Ureter (tissue), 1 donor: Measurements from ENCODE around the gene CYTH1. TPM values are rescaled to one million over a fixed set of nuclear protein-coding genes. Genes with fewer than 3 reads are reported as not detected.
"Not testable (repeated sequence)": the region's sequence is repeated elsewhere in the genome, so short reads cannot be mapped to it uniquely, and the experiment has no call there.

ENCODE experiments used
- DNase-seq: peaks from one replicate; pipeline ENCODE4 v3.0.0-alpha.2; 2020; ENCODE audit warnings: low spot score
- total RNA-seq: library from RNA; stranded (reverse); gene quantifications from one replicate; pipeline ENCODE4 v1.2.4, GENCODE V29; 2023
- donor health status: DM: yes; HTN: yes; CAD: no.

The CYTH1 gene
- total RNA-seq, 1 donor from 2014 or later, result 55.6 TPM

DNA sequence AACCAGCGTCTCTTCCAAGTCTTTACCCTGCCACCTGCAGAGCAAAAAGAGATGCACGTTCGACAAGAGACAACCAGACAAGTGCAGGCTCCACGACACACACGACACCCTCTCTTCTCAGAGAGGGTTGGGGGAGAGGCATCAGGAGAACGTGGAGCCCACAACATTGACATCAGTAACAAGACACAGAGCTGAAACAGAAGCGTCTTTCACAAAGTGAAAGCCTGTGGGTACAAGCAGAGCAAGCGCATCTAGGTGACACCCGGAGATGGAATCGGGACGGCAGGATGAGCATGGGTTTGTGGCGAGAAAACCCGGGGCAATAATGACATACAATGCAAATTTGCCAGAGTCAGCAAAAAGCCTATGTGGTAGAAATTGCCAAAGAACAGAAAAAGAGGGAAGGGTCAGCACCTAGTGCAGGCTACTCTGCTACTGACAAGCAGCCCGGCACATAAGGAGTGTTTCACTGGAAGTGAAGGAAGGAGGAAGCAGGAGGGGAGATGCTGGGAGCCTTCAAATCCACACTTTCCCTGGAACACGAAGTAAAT, 89.5 kb downstream of the CYTH1 start:
- no peak for DNase-seq

DNA sequence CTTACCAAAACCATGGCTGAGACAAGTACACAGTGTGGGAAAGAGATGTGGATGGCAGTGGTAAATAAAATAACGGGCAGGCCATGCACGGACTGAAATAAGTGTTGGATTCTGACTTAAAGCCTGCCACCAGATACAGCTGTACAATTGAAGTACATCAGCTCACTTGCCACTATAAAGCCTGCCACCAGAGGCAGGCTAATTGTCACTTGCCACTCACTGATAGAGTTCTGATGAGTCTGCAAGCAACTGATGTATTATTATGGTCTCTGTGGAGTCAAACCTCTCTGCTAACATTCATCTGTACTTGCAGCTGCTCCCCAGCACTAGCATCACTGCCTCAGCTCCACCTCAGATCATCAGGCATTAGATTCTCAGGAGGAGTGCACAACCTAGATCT, 93.0 kb downstream of the CYTH1 start:
- DNase-seq, result no peak

DNA sequence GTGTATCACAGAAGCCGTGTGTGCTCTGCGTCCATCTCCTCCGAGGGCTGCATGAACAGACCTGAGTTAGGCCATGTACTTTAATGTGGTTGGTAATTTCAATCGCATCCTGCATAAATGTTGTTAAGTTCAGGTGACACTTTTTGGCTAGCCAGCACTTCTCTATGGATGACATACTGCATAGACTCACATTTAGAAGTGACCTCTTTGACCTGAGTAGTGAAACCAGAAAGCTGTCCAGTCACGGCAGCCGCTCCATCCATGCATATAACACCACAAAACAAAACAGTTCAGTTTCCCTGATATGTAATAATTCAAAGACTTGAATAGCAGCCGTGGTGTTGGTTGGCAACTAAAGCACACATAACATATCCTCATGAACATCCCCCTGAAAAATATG, 94.1 kb downstream of the CYTH1 start:
- DNase-seq, result no peak

DNA sequence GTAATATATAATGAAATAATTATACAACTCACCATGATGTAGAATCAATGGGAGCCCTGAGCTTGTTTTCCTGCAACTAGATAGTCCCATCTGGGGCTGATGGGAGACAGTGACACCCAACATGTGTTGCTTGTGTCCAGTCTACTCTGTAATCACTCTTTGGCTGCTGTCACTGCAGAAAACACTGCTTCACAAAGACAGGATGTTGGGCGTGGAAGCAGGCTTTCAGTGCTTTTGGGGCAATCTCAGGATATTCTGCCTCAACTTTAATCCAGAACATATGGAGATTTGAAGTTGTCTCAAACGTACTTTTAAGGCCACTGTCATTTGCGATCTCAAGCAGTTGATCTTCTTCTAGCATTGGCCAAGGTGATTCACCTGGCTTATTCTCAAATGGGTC, 94.9 kb downstream of the CYTH1 start:
- no peak for DNase-seq

DNA sequence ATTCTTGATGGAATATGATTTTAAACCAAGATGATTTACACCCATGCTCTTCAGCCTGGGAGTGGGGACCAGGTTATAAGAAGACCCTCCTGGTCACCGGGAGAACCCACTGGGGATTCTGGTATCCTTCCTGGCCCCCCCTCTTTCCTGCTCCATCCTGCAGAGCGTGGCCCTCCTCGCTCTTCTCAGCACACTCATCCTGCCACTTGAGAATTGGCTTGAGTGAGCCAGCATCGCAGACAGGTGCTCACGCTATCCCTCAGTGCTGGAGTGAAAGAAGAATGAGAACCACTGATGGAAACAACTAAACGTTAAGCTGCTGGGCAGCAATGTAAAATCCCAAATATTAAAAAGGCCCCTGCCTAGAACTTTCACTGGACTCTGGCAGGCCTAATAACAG, 98.0 kb downstream of the CYTH1 start:
- DNase-seq, result no peak

DNA sequence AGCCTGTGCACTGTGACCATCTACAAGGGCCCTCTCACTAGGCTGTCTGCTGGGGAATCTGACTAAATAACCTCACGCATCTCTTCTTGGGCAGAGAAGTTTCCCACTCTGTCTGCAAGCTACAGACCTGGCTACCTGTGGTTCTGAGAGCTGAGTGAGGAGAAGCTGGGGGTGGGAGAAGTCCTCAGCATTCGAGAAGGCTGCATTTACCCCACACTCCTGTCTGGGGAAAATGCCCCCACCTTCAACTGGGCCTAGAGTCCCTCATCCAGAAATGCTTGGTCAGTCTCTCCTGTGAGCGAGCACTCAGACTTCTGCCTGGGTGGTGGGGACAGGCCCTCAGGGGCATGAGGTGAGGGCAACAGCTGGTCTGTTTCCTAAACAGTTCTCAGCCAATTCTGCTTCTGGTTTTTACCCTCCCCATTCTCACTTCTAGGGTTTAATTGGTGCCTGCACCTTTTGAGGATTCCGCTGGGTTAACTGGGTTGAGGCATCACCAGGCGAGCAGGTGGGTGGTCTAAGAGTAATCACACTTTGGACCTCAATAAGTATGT, 98.6 kb downstream of the CYTH1 start:
- DNase-seq, result no peak

DNA sequence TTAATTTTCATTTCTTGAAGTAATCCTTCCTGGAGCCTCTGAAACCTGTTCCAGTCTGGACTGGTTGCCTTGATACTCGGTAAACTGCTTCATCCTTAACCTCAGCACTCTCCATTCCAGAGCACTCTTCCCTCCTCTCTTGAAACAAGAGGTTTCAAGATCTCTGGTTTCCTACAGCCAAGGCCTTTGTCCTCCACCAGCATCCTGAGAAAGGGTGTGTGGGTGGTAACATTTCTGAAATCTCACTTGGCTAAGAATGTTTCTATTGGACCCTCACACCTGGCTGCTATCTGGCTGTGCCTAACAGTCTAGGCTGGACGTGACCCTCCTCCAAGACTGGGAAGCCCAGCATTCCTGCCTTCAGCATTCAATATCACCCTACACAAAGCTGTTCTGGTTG, 99.7 kb downstream of the CYTH1 start:
- no peak for DNase-seq

DNA sequence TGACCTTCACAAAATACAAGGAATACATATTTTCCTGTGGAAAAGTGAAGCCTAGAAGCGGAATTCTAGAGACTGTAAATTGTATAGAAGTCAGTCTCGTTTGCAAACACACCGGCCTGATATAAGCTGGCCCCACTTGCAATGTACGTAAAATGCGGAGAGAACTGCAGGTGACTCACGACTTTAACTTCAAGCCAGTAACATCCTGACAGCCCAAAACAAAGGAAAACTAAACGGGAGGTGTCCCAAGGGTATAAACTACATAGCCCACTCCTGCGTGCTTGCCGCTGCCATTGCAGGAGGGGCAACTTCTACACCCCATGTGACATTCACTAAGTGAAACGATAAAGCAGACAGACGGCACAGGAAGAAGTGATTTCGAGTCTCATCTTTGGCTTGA, 101.6 kb downstream of the CYTH1 start:
- DNase-seq, result no peak

DNA sequence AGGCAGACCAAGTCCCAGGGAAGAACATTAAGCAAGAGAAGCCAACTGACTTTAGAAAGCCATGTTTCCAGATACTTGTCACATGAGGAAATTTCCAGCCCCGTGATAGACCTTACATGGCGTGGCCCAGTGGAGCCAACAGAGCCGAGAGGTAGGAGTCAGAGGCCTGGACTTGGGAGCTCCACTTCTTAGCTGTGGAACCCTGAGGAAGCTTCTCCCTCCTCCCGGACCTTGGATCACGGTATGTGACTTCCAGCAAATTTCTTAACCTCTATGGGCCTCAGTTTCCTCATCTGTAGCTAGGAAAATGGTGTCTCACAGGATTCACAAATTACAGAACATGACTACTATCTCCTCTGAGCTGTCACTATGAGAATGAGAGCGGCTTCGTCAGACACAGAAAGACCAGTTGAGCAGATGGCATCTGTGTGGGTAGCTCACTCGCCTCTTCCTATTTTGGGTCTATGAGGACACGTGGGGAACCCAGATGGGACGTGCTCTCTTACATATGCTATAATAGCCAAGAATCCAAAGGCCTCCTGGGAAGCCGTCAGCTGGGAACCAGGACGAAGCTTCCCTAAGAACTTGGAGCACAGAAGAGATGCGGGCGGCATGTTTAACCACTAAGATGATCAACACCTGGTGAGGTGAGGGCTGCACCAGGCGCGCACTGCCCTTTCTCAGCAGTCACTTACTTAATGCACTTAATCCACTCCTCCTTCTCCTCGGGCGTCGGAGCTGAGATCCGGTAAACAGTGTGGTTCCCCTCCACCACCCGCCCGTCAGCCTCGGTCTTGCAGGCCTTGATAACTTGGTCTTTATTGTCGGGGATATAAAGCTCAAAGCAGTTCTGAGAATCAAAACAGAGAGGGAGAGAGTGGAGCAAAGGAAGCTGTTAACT, 102.3 kb downstream of the CYTH1 start:
- no peak for DNase-seq

DNA sequence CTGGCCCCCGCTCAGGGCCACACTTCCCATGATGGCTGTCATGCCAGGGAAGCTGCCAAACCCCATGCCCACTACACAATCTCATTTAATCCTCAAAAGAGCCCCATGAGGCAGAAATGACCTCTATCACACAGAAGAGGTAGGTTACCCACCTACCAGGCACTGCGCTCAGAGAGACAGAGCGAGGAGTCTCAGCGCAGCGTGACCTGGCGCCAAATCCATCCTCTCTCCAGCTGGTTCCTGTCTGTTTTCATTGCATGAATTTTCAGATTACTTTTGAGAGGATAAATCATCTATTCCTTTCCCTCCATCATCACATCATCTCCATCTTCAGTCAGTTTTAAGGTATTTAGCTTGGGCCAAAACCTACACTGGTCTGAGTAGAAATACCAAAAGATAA, 103.4 kb downstream of the CYTH1 start:
- DNase-seq, result no peak

DNA sequence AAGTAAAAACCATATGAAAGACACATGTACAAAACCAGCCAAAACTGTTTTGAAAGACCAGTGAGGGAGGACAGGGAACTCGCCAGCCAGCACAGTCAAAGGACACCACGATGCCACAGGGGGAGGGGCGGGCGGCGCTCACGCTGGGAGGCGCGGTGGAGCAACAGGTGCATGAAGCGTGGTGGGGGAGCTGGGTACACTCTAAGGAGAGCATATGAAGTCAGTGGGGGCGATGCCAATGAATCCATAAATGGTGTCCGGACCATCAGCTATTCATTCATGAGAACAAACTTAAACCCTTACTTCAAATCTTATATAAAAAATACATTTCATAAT, 103.9 kb downstream of the CYTH1 start:
- DNase-seq, result no peak

DNA sequence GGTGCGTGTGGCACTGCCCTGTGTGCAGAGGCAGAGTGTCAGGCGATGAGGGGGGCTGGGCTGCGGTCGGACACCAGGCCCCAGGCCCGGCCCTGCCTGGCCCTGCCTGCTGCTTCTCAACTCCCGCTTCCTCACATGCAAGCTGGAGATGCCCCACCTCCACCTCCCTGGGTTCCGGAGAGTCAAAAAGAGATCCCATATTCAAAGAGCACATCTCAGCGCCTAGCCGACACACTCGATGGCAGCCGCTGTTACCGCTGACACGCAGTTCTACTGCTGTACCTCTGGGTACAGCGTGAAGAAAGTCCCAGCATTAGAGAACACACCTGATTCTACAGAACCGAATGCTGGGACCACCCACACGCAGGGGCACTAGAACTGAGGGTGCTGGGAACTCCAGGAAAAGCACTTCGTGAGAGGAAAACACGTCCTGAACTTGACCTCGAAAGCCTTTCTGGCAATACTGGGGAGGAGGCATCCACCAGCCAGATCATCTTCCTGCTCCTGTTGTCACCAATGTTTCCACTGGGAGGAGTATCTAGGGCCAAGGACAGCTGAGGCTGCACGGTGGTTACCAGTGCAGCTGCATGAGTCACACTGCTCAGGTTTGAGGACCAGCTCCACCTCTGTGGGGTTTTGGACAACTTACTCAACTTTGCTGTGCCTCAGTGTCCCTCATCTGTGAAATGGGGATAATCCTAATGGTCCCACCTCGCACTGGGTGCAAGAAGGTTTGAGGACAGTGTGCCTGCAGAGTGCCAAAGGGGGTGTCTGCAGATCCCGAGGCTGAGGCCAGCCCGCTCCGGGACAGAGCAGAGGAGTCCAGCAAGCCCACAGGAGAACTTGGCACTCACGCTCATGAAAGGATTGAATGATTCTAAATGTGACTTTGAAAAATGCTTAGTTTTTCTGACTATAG, 104.5 kb downstream of the CYTH1 start:
- no peak for DNase-seq

DNA sequence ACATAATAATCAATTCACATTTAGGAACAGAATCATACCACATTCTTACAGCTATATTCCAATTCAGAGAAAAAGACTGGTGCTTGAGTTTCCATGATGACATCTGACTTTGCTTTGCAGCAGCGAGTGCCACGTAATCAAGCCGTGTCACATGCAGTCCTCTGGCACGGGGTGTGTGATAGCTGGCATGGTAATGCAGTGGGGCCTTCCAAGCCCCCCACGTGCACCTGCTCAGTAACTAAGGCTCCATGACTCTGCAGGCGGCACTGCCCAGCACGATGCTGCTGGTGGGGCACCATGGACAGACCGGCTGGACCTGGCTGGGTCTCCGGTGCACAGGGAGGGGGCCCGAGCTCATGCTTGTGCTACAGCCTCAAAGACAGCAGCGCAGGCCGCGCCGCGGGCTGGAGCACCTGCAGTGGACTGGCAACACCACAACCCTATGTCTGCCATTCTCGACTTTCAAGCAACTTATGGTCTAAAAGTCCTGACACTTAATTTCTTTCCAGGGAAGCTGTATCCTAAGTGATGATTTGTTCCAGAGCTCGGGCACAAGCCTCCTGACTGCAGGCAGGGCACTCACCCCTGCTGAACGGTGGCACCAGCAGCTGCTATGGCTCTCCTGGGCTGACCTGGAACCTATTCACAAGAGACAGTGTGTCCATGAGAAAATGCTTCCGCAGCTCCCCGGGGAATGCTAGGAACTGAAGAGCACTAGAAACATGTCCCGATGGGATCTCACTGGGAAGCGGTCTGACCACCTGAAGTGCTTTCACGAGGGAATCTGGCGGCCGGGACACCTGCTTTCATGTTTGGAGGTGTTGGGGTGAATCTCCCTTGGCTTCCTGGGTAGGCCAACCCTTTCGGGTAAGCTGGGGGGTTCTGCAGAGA, 105.4 kb downstream of the CYTH1 start:
- no peak for DNase-seq

DNA sequence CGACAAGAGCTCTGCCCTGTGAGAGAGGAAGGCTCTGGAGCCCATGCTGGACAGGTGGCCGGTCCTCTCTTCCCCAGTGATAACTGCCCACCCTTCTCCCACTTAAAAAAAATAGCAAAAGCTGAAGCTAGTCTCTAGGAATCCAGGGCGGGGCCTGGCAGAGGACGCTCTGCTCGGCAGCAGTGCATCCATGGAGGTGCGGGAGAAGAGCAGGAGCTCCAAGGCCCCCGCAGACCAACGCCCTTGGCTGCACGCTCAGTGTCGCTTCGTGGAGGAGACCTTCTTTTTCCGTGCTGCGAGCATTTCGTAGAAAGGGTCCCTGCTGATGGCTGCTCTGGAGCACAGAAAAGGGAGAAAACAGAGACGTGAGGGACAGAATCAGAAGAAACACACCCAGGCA, 106.2 kb downstream of the CYTH1 start:
- DNase-seq, result no peak

DNA sequence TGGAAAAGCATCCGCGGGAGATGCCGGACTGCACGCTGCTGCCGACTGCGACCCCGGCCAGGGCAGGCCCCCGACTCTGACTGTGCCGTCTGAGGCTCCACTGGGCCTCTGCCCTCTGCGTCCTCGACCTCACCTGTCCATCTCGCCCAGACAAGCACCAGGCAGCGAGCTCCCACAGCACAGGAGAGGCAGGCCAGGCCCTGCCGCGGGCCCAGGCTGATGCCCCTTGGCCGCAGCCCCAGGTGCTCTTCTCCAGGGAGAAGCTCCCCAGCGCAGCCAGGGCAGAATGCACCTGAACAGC, 106.8 kb downstream of the CYTH1 start:
- DNase-seq, result no peak

DNA sequence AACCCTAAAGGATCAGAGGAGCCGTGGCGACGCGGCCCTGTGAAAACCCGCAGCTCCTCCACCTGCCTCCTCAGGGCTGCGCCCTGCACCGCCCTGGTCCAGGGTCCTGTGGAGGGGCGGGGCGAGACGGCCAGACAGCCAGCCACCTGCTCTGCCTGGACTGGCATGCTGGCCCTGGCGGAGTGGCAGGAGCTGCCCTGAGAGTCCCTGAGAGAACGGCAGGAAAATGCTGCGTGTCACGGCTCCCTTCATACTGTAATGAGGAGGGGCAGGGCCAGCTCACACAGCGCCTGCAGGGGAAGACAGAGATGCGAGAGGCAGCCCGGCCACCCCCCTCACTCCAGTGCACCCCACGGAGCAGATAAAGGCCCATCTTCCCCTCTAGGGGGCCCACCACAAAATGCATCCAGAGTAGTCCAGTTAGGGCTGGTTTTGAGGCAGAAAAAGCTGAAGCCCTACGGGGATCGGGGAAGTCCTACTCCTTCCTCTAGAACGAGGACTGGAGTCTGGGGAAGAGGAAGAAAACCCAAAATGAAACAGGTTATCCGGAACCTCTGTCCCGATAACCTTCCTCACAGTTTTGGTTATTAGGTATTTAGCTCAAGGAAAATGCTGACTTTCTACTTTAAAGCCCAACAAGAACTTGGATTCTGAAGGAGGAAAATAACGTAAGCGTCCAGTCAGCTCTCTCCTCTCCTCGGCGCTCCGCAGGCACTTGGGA, 107.3 kb downstream of the CYTH1 start:
- no peak for DNase-seq

DNA sequence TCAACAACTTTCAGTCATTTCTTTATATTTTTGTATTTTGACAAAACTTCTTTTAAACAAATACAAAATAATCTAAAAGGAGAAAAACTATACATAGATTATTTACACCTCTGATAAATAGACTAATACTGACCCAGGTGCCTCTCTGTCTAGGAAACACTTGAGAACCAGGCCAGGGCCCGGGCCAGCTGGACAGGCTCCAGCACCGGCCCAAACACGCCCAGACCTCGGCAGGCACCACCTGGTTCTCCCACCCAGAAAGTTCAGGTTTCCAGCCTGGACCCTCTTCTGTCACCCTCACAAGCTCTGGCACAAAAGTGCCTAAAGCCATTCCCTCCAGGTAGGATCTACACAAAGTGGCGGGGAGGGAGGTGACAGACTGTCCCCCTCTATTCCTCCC, 107.9 kb downstream of the CYTH1 start:
- no peak for DNase-seq

DNA sequence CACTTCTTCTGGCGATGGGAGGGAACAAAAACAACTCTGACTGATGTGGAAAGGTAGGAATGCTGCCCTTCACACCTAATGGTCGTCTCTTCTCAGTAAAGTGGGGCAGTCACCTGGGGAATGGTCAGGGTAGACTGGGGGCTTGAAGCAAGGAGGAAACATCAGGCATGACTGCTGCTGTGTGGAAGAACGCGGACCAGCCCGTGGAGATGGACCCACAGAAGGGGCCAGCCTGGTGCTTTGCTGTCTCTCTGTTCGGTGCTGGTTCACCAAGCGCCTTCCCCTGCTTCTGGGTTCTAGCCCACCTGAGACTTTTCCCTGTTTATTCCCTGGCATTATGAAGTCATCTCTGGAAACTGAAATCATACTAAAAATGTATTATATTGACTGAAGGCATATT, 108.7 kb downstream of the CYTH1 start:
- DNase-seq, result no peak

DNA sequence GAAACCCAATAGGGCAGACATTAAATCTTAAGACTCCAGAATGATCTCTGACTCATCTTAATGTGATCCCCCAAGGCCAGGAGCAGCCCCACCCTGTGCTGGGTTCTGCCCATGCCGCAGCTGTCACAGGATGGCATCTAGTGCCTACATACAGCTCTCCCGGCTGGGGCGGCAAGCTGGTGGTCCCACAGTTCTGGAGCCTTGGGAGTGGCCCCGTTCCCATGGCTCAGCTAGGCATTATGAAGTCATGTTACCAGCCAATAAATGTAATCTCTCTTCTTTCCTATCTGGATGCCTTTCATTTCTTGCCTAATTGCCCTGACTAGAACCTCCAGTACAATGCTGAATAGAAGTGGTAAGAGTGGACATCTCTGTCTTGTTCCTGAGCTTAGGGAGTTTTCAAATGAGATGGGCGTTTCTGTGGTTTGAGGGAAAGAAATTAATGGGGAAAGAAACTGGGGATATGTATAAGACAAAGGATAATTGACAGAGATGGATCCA, 109.2 kb downstream of the CYTH1 start:
- DNase-seq, result no peak

DNA sequence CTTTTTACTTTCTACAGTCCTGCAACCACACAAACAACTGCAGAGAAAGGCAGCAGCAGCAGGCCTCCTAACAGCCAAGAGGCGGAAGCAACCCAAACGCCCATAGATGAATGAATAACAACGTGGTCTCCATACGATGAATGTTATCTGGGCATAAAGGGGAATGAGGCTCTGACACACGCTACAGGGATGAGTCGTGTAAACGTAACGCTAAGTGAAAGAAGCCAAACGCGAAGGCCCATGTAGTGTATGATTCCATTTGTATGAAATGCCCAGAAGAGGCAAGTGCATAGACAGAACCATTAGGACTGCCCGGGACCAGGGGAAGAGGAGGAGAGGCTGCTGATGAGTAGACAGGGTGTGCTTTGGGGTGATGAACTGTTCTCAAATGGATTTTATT, 110.1 kb downstream of the CYTH1 start:
- no peak for DNase-seq

DNA sequence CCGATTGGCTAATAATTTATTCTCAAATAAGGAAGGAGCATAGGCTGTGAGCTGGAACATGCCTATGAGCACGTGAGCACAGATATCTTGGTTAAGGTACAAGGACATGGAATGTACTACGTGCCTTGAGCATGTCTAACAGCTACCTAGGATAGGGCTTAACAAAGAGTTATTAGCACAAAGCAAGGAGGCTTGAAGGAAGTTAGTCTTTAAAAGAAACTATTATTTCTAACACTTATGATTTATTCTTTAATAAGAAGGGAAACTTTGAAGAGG, 110.4 kb downstream of the CYTH1 start:
- not testable (repeated sequence) for DNase-seq
